Camera-type eye (tissue), 1 donor: ENCODE results near the gene OR2C3. TPM values are rescaled to one million over a fixed set of nuclear protein-coding genes. Genes with fewer than 3 reads are reported as not detected.

Experiments
- total RNA-seq: library from RNA; depleted of rRNA; stranded (reverse); fragments of >200 nt; gene quantifications from one replicate; pipeline ENCODE4 v1.2.3, GENCODE V29; 2014

The OR2C3 gene
- not detected for total RNA-seq

DNA sequence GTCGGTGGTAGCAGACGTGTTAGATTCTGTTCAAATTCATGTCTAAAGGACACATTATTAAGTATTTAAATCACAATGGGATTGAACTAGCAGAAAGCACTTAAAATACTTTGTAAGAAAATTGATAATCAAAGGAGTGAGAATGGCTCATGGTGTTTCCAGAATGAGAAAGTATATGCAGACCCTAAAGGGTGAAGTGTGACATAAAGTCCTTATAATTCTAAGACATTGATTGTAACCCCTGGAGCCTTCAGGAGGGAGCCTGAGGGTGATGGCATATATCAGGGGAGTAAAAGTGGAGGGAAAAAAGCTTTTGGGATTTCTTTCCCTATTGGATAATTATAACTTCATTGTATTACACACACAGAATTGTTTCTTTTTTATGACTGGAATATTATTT is at the start of gene OR2C3:
OR2C3 (minus strand) TSS at position 101 of the 400 bp plus-strand sequence. CDS start 3,929 bp downstream, outside the sequence.

DNA sequence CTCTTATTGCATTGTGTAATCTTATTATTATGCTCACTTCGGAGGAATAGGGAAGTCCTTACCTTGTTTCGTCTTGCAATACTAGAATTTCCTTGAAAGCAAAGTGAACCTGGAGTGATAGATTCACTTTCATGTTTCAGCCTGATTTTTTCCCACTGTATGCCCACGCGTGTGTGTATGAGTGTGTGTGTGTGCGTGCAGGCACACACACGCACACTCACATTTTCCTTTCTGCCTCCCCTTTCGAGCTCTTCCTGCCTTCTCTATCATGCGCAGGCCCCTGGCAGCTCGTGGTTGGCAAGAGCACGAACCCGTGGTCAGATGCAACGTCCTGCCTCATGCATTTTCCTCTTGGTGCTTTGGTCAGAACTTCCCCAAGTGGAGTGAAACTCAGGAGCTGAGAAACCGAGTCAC is 12.5 kb upstream of the OR2C3 start, which contains the start of gene GCSAML:
GCSAML (plus strand) TSS at position 366 of the 414 bp plus-strand sequence. CDS start 58 bp downstream, outside the sequence.

Other genes starting within 250 kb of the OR2C3 start
- gene ZNF496, start 204.6 kb downstream of the OR2C3 start, total RNA-seq = 46.9 TPM
- 2.2 TPM for gene NLRP3, start 120.3 kb downstream of the OR2C3 start, total RNA-seq
- gene OR2B11, start 78.3 kb downstream of the OR2C3 start, total RNA-seq = not detected
- 0.82 TPM for gene GCSAML, start 12.7 kb upstream of the OR2C3 start, total RNA-seq
- gene OR2G2, start 51.9 kb upstream of the OR2C3 start, total RNA-seq = not detected
- gene OR2G3, start 69.1 kb upstream of the OR2C3 start, total RNA-seq = not detected
- not detected for gene OR13G1, start 143.3 kb upstream of the OR2C3 start, total RNA-seq
- gene OR6F1, start 180.2 kb upstream of the OR2C3 start, total RNA-seq = not detected
- gene OR14K1, start 202.2 kb upstream of the OR2C3 start, total RNA-seq = not detected
- gene OR14A2, start 211.7 kb upstream of the OR2C3 start, total RNA-seq = not detected
- not detected for gene OR1C1, start 224.1 kb upstream of the OR2C3 start, total RNA-seq